ENCODE results near the gene TMEM108.

TMEM108 gene

DNA sequence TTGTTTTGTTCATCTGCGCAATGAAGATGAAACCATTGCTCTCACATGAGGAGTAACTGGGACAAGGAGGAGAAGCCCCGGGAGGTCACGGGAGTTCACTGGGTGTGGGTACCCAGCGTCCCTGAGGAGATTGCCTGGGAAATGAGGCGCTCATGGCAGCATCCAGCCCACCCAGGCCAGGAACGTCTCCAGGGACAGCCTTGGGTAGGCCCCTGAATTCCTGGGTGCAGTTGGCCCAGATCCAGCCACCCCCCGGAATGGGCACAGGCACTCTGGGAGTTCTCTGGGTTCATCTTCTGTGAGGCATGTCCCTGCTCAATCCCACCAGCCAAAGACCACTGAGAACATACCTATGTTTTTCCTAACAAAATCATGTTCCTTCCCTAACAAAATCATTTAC lies 380.2 kb downstream of the TMEM108 start:
- CTCF ChIA-PET, result no interaction called here
- H3K4me3 ChIP-seq (ENCODE audit: low read depth, low read length), result no peak overlapping the region
- H3K27ac ChIP-seq (ENCODE audit: extremely low read depth, low read depth, low read length), result no peak overlapping the region
- POLR2A ChIA-PET, result no interaction called here
- H3K9me3 ChIP-seq (ENCODE audit: control insufficient read depth, insufficient read depth, low read depth, low read length), result no peaks in the 10 kb centered on the region
- H3K4me1 ChIP-seq (ENCODE audit: control insufficient read depth, insufficient read depth, low read length), result no peaks in the 10 kb centered on the region
- TF ChIP-seq GLI2 (tag by site-specific recombination; IDR thresholded peaks at IDR 0.05; ENCODE audit: borderline replicate concordance, low read depth), result no peak
- no peak for TF ChIP-seq EGR2 (tag by site-specific recombination; IDR thresholded peaks at IDR 0.05; ENCODE audit: low read depth)
- TF ChIP-seq ZNF112 (tag by site-specific recombination; IDR thresholded peaks at IDR 0.05), result no peak
- no peak for TF ChIP-seq ZNF777 (tag by site-specific recombination; IDR thresholded peaks at IDR 0.05; ENCODE audit: borderline replicate concordance)
- TF ChIP-seq ZNF843 (tag by site-specific recombination; IDR thresholded peaks at IDR 0.05), result no peak
- TF ChIP-seq, protein P1, sequence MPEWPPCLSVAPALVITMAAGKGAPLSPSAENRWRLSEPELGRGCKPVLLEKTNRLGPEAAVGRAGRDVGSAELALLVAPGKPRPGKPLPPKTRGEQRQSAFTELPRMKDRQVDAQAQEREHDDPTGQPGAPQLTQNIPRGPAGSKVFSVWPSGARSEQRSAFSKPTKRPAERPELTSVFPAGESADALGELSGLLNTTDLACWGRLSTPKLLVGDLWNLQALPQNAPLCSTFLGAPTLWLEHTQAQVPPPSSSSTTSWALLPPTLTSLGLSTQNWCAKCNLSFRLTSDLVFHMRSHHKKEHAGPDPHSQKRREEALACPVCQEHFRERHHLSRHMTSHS (tag by site-specific recombination; IDR thresholded peaks at IDR 0.05), result no peak
- TF ChIP-seq ZNF549 (tag by site-specific recombination; IDR thresholded peaks at IDR 0.05), result no peak
- no peak for TF ChIP-seq FEZF1 (tag by site-specific recombination; IDR thresholded peaks at IDR 0.05)
- no peak for TF ChIP-seq GFI1B (tag by site-specific recombination; IDR thresholded peaks at IDR 0.05)
- TF ChIP-seq, protein P2, sequence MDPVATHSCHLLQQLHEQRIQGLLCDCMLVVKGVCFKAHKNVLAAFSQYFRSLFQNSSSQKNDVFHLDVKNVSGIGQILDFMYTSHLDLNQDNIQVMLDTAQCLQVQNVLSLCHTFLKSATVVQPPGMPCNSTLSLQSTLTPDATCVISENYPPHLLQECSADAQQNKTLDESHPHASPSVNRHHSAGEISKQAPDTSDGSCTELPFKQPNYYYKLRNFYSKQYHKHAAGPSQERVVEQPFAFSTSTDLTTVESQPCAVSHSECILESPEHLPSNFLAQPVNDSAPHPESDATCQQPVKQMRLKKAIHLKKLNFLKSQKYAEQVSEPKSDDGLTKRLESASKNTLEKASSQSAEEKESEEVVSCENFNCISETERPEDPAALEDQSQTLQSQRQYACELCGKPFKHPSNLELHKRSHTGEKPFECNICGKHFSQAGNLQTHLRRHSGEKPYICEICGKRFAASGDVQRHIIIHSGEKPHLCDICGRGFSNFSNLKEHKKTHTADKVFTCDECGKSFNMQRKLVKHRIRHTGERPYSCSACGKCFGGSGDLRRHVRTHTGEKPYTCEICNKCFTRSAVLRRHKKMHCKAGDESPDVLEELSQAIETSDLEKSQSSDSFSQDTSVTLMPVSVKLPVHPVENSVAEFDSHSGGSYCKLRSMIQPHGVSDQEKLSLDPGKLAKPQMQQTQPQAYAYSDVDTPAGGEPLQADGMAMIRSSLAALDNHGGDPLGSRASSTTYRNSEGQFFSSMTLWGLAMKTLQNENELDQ (tag by site-specific recombination; IDR thresholded peaks at IDR 0.05; ENCODE audit: low read depth), result no peak
- no peaks in the 10 kb centered on the region for H3K36me3 ChIP-seq (ENCODE audit: control insufficient read depth in 2 of 2, insufficient read depth in 1 of 2, low read length in 2 of 2)

DNA sequence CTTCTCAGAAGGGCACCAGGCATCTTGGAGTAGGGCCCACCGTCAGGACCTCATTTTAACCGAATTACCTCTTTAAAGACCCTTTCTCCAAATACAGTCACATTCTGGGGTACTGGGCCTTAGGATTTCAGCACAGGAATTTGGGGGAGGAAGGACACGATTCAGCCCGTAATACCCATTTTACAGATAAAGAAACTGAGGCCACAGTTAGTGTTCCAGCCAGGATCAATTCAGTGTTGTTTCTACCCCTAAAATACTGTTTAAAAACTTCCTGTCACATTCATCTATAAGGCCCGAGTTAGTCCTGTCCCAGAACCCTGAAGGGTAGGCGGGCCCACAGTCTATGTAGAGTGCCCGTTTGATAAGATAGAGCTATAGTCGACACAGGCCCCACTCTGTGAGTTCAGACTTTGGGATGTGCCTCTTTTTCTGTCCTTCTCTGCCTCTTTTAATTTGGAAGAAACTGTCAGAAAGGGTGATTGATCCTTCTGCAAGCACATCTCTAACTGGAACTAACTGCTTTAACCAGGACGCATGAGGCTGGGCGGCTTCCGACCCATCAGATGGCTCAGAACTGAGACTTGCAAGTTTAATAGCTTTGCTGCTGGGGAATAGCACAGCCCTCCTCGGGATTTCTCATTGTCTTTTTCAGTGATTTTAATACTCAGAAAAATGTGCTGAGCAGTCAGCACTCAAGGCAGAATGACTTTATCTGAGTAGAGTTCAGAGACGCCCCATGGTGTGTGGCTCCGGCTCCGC lies 381.1 kb downstream of the TMEM108 start:
- TF ChIP-seq ZNF610 (tag by site-specific recombination; IDR thresholded peaks at IDR 0.05; ENCODE audit: borderline replicate concordance), result no peak
- Histone ChIP-seq H3K9me3 (ENCODE audit: control insufficient read depth, insufficient read depth, low read depth, low read length) (no peaks in the 10 kb centered on the region), H3K4me1 (ENCODE audit: control insufficient read depth, insufficient read depth, low read length) (no peaks in the 10 kb centered on the region), H3K4me3 (ENCODE audit: low read depth, low read length) (no peak overlapping the region), H3K36me3 (ENCODE audit: control insufficient read depth in 2 of 2, insufficient read depth in 1 of 2, low read length in 2 of 2) (no peaks in the 10 kb centered on the region), H3K27ac (ENCODE audit: extremely low read depth, low read depth, low read length) (no peak overlapping the region)
- ChIA-PET POLR2A (no interaction called here), CTCF (interaction anchor here (0.6 kb wide), 1 partner anchor 381 kb away, joined by 4 read pairs; no protein-coding TSS in a partner anchor)

DNA sequence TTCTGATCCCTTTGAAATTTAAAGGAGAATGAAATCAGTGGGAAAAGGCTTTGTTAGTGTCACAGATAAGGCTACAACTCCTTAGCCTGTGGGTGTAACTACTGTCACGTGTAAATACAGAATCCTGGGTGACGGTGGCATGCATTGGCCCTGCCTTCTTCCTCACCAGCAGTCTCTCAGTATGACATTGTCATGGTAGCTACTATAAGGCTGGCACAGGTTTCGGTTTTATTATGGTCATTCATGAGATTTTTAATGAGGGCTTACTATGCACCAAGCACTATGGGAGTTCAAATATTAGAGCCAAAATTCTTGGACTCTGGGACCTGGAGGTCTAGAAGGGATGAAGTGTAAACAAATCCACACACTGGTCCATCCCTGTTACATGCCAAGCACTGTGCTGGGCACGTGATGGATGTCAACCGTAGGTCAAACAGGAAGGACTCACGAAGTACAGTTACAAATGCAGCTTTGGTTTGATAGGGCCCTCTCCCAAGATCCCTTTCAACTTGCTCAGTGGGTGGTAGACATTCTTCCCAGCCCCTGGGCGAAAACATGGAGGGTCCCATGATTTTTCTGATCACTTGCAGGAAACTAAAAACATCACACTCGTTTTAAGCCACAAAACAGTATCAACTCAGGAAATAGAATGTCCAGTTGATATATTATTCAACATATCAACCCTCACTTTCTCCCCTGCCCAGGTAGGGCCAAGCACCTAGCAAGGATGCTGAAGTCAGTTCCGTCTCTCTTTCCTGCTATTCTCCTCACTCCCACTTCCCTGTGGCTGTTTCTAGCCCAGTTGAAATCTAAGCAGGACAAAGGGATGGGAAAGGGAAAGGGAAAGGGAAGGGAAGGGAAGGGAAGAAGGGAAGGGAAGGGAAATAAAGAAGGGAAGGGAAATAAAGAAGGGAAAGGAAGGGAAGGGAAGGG lies 387.0 kb downstream of the TMEM108 start:
- no peaks in the 10 kb centered on the region for H3K9me3 ChIP-seq (ENCODE audit: control insufficient read depth, insufficient read depth, low read depth, low read length)
- POLR2A ChIA-PET, result no interaction called here
- CTCF ChIA-PET, result interaction anchor here (0.6 to 1.4 kb wide), 7 partner anchors 13 to 690 kb away, joined by 3 to 8 read pairs (median 3); no protein-coding TSS in a partner anchor
- no peaks in the 10 kb centered on the region for H3K36me3 ChIP-seq (ENCODE audit: control insufficient read depth in 2 of 2, insufficient read depth in 1 of 2, low read length in 2 of 2)
- H3K4me3 ChIP-seq (ENCODE audit: low read depth, low read length), result no peak overlapping the region
- H3K27ac ChIP-seq (ENCODE audit: extremely low read depth, low read depth, low read length), result no peak overlapping the region
- TF ChIP-seq ZNF366 (tag by site-specific recombination; conservative IDR thresholded peaks at IDR 0.05) (peak; percentile 42), BCL11B (tag by site-specific recombination; IDR thresholded peaks at IDR 0.05; ENCODE audit: low read depth) (no peak), PRDM1 (tag by site-specific recombination; IDR thresholded peaks at IDR 0.05) (peak; percentile 93), ZNF830 (tag by site-specific recombination; IDR thresholded peaks at IDR 0.05; ENCODE audit: low read depth) (no peak), IKZF3 (tag by site-specific recombination; IDR thresholded peaks at IDR 0.05) (peak; percentile 40; the same call in 1 of the 2 replicates)
- H3K4me1 ChIP-seq (ENCODE audit: control insufficient read depth, insufficient read depth, low read length), result no peaks in the 10 kb centered on the region

All from HEK293 (cell line).